Right atrium auricular region (tissue), 2 donors: ENCODE measurements around the gene SPTBN1. TPM values are rescaled to one million over a fixed set of nuclear protein-coding genes. Genes with fewer than 3 reads are reported as not detected.
A peak's percentile ranks its signal among the peaks of the same experiment; 100 is the strongest.

Source experiments
- DNase-seq: peaks from one replicate; pipeline ENCODE4 v3.0.0-alpha.2; 2019; ENCODE audit warnings: low spot score
- H3K27ac ChIP-seq, 2 donors: fragments of 200-600 bp; sonication (generic); 1 replicate in 1 of 2; 2 replicates in 1 of 2; pipeline ENCODE4 v1.5.1; 2016 to 2019
- H3K27me3 ChIP-seq, 2 donors: fragments of 200-600 bp; sonication (generic); one replicate each; pipeline versions ENCODE4 v1.5.1 to v1.6.0; 2017 to 2019
- H3K36me3 ChIP-seq: fragments of 200-600 bp; sonication (generic); one replicate; pipeline ENCODE4 v1.5.1; 2016
- H3K4me1 ChIP-seq, 2 donors: fragments of 200-600 bp; sonication (generic); one replicate each; pipeline versions ENCODE4 v1.5.1 to v1.6.0; 2017 to 2019
- H3K4me3 ChIP-seq, 2 donors: fragments of 200-600 bp; sonication (generic); 1 replicate in 1 of 2; 2 replicates in 1 of 2; pipeline ENCODE4 v1.5.1; 2017 to 2019; ENCODE audit warnings: mild to moderate bottlenecking in 1 of 2, moderate library complexity in 1 of 2
- H3K9me3 ChIP-seq, 2 donors: fragments of 200-600 bp; sonication (generic); one replicate each; pipeline ENCODE4 v1.5.1; 2019
- total RNA-seq, 2 donors: library from RNA; depleted of rRNA; stranded (reverse); fragments of >200 nt; gene quantifications; one replicate each; pipeline ENCODE4 v1.1.0, GENCODE V29; 2016
- TF ChIP-seq, protein P1 (sequence below), 2 donors: fragments of 200-600 bp; sonication (generic); IDR thresholded peaks; one replicate each; pipeline ENCODE4 v1.5.1; 2019; ENCODE audit warnings: antibody characterized with exemption in 2 of 2

SPTBN1 gene
- total RNA-seq, 2 donors from 2014 or later, result 265 to 382 TPM

DNA sequence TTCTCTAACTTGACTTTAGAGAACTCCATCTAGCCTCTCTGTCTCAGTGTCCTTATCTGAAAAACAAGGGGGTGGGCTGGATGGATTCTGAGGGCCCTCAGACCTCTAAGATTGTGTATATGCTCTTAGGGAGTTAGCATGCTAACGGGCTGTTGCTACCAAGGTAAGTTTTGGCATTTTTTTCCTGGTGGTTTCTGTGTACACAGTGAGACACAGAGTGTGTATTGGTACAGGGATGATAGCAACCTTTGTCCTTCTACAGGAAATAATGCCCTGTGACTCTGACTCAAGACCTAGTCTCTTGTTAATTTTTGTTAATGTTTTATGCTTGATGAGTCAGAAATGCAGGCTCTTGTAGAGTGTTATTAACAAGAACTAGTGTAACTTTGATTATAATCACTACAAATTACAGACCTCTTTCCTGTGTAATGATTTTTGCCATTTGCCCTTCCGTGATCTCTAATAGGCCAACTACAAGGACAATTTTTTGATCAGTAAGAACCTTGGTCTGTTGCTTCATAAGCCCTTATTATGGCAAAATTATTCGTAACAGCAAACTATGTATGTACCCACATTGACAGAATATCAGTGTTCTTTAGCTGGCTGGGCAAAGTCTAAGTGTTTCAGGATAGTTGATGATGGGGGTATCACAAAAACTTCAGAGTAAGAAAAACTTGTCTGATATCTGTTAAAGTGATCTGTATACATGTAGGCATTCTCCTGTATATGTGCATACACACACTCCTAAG is 89.7 kb downstream of the SPTBN1 start:
- H3K9me3 ChIP-seq, result no peaks in the 10 kb centered on the region
- no peaks in the 10 kb centered on the region for H3K27me3 ChIP-seq
- peak; percentile 9 for DNase-seq
- no peak overlapping the region for H3K4me3 ChIP-seq
- H3K27ac ChIP-seq, result no peak overlapping the region
- H3K4me1 ChIP-seq, result peaks cover 0 to 66% of the 10 kb centered on the region in 2 donors
- no peaks in the 10 kb centered on the region for H3K36me3 ChIP-seq
- TF ChIP-seq, protein P1, sequence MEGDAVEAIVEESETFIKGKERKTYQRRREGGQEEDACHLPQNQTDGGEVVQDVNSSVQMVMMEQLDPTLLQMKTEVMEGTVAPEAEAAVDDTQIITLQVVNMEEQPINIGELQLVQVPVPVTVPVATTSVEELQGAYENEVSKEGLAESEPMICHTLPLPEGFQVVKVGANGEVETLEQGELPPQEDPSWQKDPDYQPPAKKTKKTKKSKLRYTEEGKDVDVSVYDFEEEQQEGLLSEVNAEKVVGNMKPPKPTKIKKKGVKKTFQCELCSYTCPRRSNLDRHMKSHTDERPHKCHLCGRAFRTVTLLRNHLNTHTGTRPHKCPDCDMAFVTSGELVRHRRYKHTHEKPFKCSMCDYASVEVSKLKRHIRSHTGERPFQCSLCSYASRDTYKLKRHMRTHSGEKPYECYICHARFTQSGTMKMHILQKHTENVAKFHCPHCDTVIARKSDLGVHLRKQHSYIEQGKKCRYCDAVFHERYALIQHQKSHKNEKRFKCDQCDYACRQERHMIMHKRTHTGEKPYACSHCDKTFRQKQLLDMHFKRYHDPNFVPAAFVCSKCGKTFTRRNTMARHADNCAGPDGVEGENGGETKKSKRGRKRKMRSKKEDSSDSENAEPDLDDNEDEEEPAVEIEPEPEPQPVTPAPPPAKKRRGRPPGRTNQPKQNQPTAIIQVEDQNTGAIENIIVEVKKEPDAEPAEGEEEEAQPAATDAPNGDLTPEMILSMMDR (IDR thresholded peaks at IDR 0.05), result no peak

GRCh38 chr2:54546518-54546917 is 90.4 kb downstream of the SPTBN1 start:
- Histone ChIP-seq H3K9me3 (no peaks in the 10 kb centered on the region), H3K4me3 (no peak overlapping the region), H3K4me1 (peaks cover 0 to 68% of the 10 kb centered on the region in 2 donors), H3K36me3 (no peaks in the 10 kb centered on the region), H3K27ac (no peak overlapping the region), H3K27me3 (no peaks in the 10 kb centered on the region)
- no peak for DNase-seq
- TF ChIP-seq, protein P1 (IDR thresholded peaks at IDR 0.05), result no peak

GRCh38 chr2:54546923-54547720 is 91.0 kb downstream of the SPTBN1 start:
- TF ChIP-seq, protein P1 (IDR thresholded peaks at IDR 0.05), result no peak
- DNase-seq, result no peak
- H3K4me3 ChIP-seq, result no peak overlapping the region
- H3K27ac ChIP-seq, result no peak overlapping the region
- H3K4me1 ChIP-seq, result peaks cover 0 to 67% of the 10 kb centered on the region in 2 donors
- H3K36me3 ChIP-seq, result no peaks in the 10 kb centered on the region
- H3K9me3 ChIP-seq, result no peaks in the 10 kb centered on the region
- no peaks in the 10 kb centered on the region for H3K27me3 ChIP-seq

- Histone ChIP-seq H3K27me3 (no peaks in the 10 kb centered on the region), H3K9me3 (no peaks in the 10 kb centered on the region), H3K4me3 (no peak overlapping the region), H3K4me1 (peaks cover 0 to 72% of the 10 kb centered on the region in 2 donors), H3K27ac (no peak overlapping the region), H3K36me3 (no peaks in the 10 kb centered on the region)
- TF ChIP-seq, protein P1 (IDR thresholded peaks at IDR 0.05), result no peak
- no peak for DNase-seq
Observed at GRCh38 chr2:54549430-54549829, 93.3 kb downstream of the SPTBN1 start.

- no peak overlapping the region for H3K27ac ChIP-seq
Observed at GRCh38 chr2:54549917-54550518, 93.9 kb downstream of the SPTBN1 start.

More at GRCh38 chr2:54549917-54550518, 93.9 kb downstream of the SPTBN1 start:
- no peaks in the 10 kb centered on the region for H3K36me3 ChIP-seq
- no peaks in the 10 kb centered on the region for H3K27me3 ChIP-seq
- DNase-seq, result peak; percentile 42
- peaks cover 0 to 77% of the 10 kb centered on the region in 2 donors for H3K4me1 ChIP-seq
- TF ChIP-seq, protein P1 (IDR thresholded peaks at IDR 0.05), result no peak
- H3K9me3 ChIP-seq, result no peaks in the 10 kb centered on the region
- no peak overlapping the region for H3K4me3 ChIP-seq
